Measurements from ENCODE around the gene ADAMTSL2.

ADAMTSL2 gene

GRCh38 chr9:133571391-133571890 is 36.9 kb downstream of the ADAMTSL2 start:
- TF ChIP-seq PPARA (CRISPR knock-in tag; IDR thresholded peaks at IDR 0.05; ENCODE audit: borderline replicate concordance) (no peak), BACH2 (CRISPR knock-in tag; IDR thresholded peaks at IDR 0.05; ENCODE audit: borderline replicate concordance) (no peak)
- no peak for ATAC-seq

GRCh38 chr9:133571896-133572595 is 37.5 kb downstream of the ADAMTSL2 start:
- no peak for ATAC-seq
- no peak for TF ChIP-seq TCF4 (CRISPR knock-in tag; IDR thresholded peaks at IDR 0.05; ENCODE audit: borderline replicate concordance)
- no peak for TF ChIP-seq ZNF565 (CRISPR knock-in tag; conservative IDR thresholded peaks at IDR 0.05; ENCODE audit: low read depth)
- TF ChIP-seq GLIS3 (CRISPR knock-in tag; IDR thresholded peaks at IDR 0.05): no peak
- no peak for TF ChIP-seq BACH2 (CRISPR knock-in tag; IDR thresholded peaks at IDR 0.05; ENCODE audit: borderline replicate concordance)
- no peak for TF ChIP-seq ESRRG (CRISPR knock-in tag; IDR thresholded peaks at IDR 0.05)
- no peak for TF ChIP-seq PPARA (CRISPR knock-in tag; IDR thresholded peaks at IDR 0.05; ENCODE audit: borderline replicate concordance)
- no peak for TF ChIP-seq TOX (CRISPR knock-in tag; IDR thresholded peaks at IDR 0.05; ENCODE audit: borderline replicate concordance)
- TF ChIP-seq SNAI2 (CRISPR knock-in tag; IDR thresholded peaks at IDR 0.05): no peak
- TF ChIP-seq ZFP3 (CRISPR knock-in tag; IDR thresholded peaks at IDR 0.05): no peak
- TF ChIP-seq, protein P1, sequence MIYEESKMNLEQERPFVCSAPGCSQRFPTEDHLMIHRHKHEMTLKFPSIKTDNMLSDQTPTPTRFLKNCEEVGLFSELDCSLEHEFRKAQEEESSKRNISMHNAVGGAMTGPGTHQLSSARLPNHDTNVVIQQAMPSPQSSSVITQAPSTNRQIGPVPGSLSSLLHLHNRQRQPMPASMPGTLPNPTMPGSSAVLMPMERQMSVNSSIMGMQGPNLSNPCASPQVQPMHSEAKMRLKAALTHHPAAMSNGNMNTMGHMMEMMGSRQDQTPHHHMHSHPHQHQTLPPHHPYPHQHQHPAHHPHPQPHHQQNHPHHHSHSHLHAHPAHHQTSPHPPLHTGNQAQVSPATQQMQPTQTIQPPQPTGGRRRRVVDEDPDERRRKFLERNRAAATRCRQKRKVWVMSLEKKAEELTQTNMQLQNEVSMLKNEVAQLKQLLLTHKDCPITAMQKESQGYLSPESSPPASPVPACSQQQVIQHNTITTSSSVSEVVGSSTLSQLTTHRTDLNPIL (CRISPR knock-in tag; IDR thresholded peaks at IDR 0.05; ENCODE audit: low read depth): no peak
- TF ChIP-seq RARB (CRISPR knock-in tag; IDR thresholded peaks at IDR 0.05): no peak
- no peak for TF ChIP-seq PATZ1 (CRISPR knock-in tag; IDR thresholded peaks at IDR 0.05; ENCODE audit: borderline replicate concordance)
- TF ChIP-seq OSR1 (CRISPR knock-in tag; IDR thresholded peaks at IDR 0.05): no peak

- peak; percentile 70 for ATAC-seq
Measured at GRCh38 chr9:133572821-133573361, 38.4 kb downstream of the ADAMTSL2 start.

GRCh38 chr9:133573791-133574515 is 39.4 kb downstream of the ADAMTSL2 start:
- no peak for ATAC-seq
- TF ChIP-seq SNAI2 (CRISPR knock-in tag; IDR thresholded peaks at IDR 0.05) (no peak), ZC3H10 (CRISPR knock-in tag; IDR thresholded peaks at IDR 0.05) (no peak), ZFP30 (CRISPR knock-in tag; IDR thresholded peaks at IDR 0.05) (no peak), ZFP3 (CRISPR knock-in tag; IDR thresholded peaks at IDR 0.05) (no peak), TSHZ2 (CRISPR knock-in tag; IDR thresholded peaks at IDR 0.05) (no peak), TOX (CRISPR knock-in tag; IDR thresholded peaks at IDR 0.05; ENCODE audit: borderline replicate concordance) (no peak), ZNF70 (CRISPR knock-in tag; IDR thresholded peaks at IDR 0.05) (no peak), TCF4 (CRISPR knock-in tag; IDR thresholded peaks at IDR 0.05; ENCODE audit: borderline replicate concordance) (no peak), ZNF565 (CRISPR knock-in tag; conservative IDR thresholded peaks at IDR 0.05; ENCODE audit: low read depth) (no peak), ESRRG (CRISPR knock-in tag; IDR thresholded peaks at IDR 0.05) (no peak), BACH2 (CRISPR knock-in tag; IDR thresholded peaks at IDR 0.05; ENCODE audit: borderline replicate concordance) (no peak)
- TF ChIP-seq, protein P1 (CRISPR knock-in tag; IDR thresholded peaks at IDR 0.05; ENCODE audit: low read depth): no peak

More at GRCh38 chr9:133572821-133573361, 38.4 kb downstream of the ADAMTSL2 start:
- TF ChIP-seq OSR1 (CRISPR knock-in tag; IDR thresholded peaks at IDR 0.05) (no peak), TCF4 (CRISPR knock-in tag; IDR thresholded peaks at IDR 0.05; ENCODE audit: borderline replicate concordance) (peak; percentile 52; the same call in 1 of the 2 replicates), TSHZ2 (CRISPR knock-in tag; IDR thresholded peaks at IDR 0.05) (peak; percentile 46; the same call in 1 of the 2 replicates)
